MCF 10A (cell line): ENCODE results near the gene EXOC4. TPM values are rescaled to one million over a fixed set of nuclear protein-coding genes. Genes with fewer than 3 reads are reported as not detected.

Experiments
- BruUV-seq: library from RNA; stranded (reverse); fragments of 400-500 nt; replicated peaks from 2 replicates; lab custom pipeline; 2021; lab: Mats Ljungman, UMichigan
- CTCF ChIA-PET: fragments of 300-600 bp; sonication (Branson Sonifier 250); formaldehyde crosslinking; extraction: SDS; loops from one replicate; lab custom pipeline; 2021; ENCODE audit warnings: antibody characterized with exemption, inconsistent platforms; lab: Yijun Ruan, JAX
- POLR2A ChIA-PET: fragments of 300-600, 350-650 bp; sonication (Branson Sonifier 250); formaldehyde crosslinking; extraction: SDS; loops from one replicate; lab custom pipeline; 2020; ENCODE audit warnings: antibody characterized with exemption, inconsistent platforms; lab: Yijun Ruan, JAX
- DNase-seq: peaks from one replicate; pipeline ENCODE4 v3.0.0-alpha.2; 2018; ENCODE audit not compliant: unreplicated experiment
- H3K27ac Mint-ChIP-seq: one replicate; pipeline ENCODE4 v1.8.0; 2022; ENCODE audit warnings: mild to moderate bottlenecking, low read depth, mixed read lengths; ENCODE audit not compliant: unreplicated experiment
- H3K27me3 Mint-ChIP-seq: one replicate; pipeline ENCODE4 v1.8.0; 2022; ENCODE audit warnings: mixed read lengths; ENCODE audit not compliant: insufficient read depth, unreplicated experiment
- H3K36me3 Mint-ChIP-seq: one replicate; pipeline ENCODE4 v1.8.0; 2022; ENCODE audit warnings: mild to moderate bottlenecking, moderate library complexity, mixed read lengths; ENCODE audit not compliant: insufficient read depth, unreplicated experiment
- H3K4me1 Mint-ChIP-seq: one replicate; pipeline ENCODE4 v1.8.0; 2022; ENCODE audit warnings: mixed read lengths; ENCODE audit not compliant: insufficient read depth, unreplicated experiment
- H3K4me3 Mint-ChIP-seq: one replicate; pipeline ENCODE4 v1.8.0; 2022; ENCODE audit warnings: mild to moderate bottlenecking, moderate library complexity, mixed read lengths; ENCODE audit not compliant: unreplicated experiment
- H3K9me3 Mint-ChIP-seq: one replicate; pipeline ENCODE4 v1.8.0; 2022; ENCODE audit warnings: mixed read lengths; ENCODE audit not compliant: unreplicated experiment
- CTCF ChIP-seq: fragments of 200-600 bp; IDR thresholded peaks from one replicate; pipeline ENCODE4 v1.8.0; 2022; ENCODE audit warnings: antibody characterized with exemption, mild to moderate bottlenecking; ENCODE audit not compliant: unreplicated experiment
- intact Hi-C: fragments of 100-400 bp; cut with micrococcal nuclease; formaldehyde crosslinking; loops from 2 replicates; pipeline ENCODE4 v1.14.1; 2022
- total RNA-seq: library from RNA; stranded (reverse); gene quantifications from 2 replicates; pipeline ENCODE4 v1.2.3, GENCODE V29; 2022

EXOC4 gene
- total RNA-seq, 1 experiment from 2014 or later: 105 TPM

GRCh38 chr7:133556048-133556447, 303.2 kb downstream of the EXOC4 start:
- no peak for DNase-seq
- BruUV-seq: no TSS peak
- H3K36me3 Mint-ChIP-seq: peaks cover 6% of the 10 kb centered on the region
- TF ChIP-seq CTCF: no peak
- no peaks in the 10 kb centered on the region for H3K4me1 Mint-ChIP-seq
- intact Hi-C loops: no loop called here
- CTCF ChIA-PET: interaction anchor here (1.4 kb wide), 1 partner anchor 9 kb away, joined by 3 read pairs; no protein-coding TSS in a partner anchor
- no peaks in the 10 kb centered on the region for H3K27me3 Mint-ChIP-seq
- H3K9me3 Mint-ChIP-seq: no peaks in the 10 kb centered on the region
- no peak overlapping the region for H3K4me3 Mint-ChIP-seq
- no peak overlapping the region for H3K27ac Mint-ChIP-seq
- POLR2A ChIA-PET: no interaction called here

GRCh38 chr7:133556553-133556952, 303.7 kb downstream of the EXOC4 start:
- intact Hi-C loops: no loop called here
- ChIA-PET CTCF (interaction anchor here (1.4 kb wide), 1 partner anchor 10 kb away, joined by 3 read pairs; no protein-coding TSS in a partner anchor), POLR2A (no interaction called here)
- TF ChIP-seq CTCF: no peak
- Mint-ChIP-seq H3K36me3 (peaks cover 6% of the 10 kb centered on the region), H3K9me3 (no peaks in the 10 kb centered on the region), H3K4me3 (no peak overlapping the region), H3K4me1 (no peaks in the 10 kb centered on the region), H3K27ac (no peak overlapping the region), H3K27me3 (no peaks in the 10 kb centered on the region)
- BruUV-seq: no TSS peak
- no peak for DNase-seq

DNA sequence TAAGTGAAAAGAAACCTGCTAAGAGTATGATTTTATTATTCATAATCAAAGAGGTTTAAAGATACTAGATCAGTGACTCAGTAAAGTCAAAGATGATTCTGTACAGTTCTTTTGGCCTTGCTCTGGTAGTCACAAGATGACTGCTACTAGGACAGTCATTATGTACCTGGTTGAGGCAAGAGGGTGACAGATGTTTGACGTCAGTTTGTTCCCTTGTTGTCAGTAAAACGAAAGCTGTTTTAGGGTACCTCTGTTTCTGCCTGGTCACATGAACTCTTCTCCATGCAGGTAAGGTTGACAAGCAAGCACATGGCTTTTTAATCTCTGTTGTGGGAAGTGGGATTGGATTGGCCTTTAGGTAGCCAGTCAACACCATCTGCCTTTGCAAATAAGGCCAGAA, 308.0 kb downstream of the EXOC4 start:
- no peaks in the 10 kb centered on the region for H3K9me3 Mint-ChIP-seq
- peaks cover 5% of the 10 kb centered on the region for H3K4me1 Mint-ChIP-seq
- peaks cover 9% of the 10 kb centered on the region for H3K36me3 Mint-ChIP-seq
- ChIA-PET CTCF (no interaction called here), POLR2A (no interaction called here)
- TF ChIP-seq CTCF: no peak
- no TSS peak for BruUV-seq
- no peak overlapping the region for H3K4me3 Mint-ChIP-seq
- no peak overlapping the region for H3K27ac Mint-ChIP-seq
- intact Hi-C loops: no loop called here
- DNase-seq: no peak
- no peaks in the 10 kb centered on the region for H3K27me3 Mint-ChIP-seq

GRCh38 chr7:133561396-133561795, 308.5 kb downstream of the EXOC4 start:
- Mint-ChIP-seq H3K4me3 (no peak overlapping the region), H3K27me3 (no peaks in the 10 kb centered on the region), H3K4me1 (peaks cover 5% of the 10 kb centered on the region), H3K27ac (no peak overlapping the region), H3K36me3 (peaks cover 9% of the 10 kb centered on the region), H3K9me3 (no peaks in the 10 kb centered on the region)
- DNase-seq: no peak
- intact Hi-C loops: no loop called here
- BruUV-seq: no TSS peak
- CTCF ChIA-PET: no interaction called here
- POLR2A ChIA-PET: interaction anchor here (0.7 kb wide), 1 partner anchor 168 kb away, joined by 3 read pairs; no protein-coding TSS in a partner anchor
- no peak for TF ChIP-seq CTCF
